DND-41 (cell line): ENCODE results near the gene TYMP.

Experiments used
- ATAC-seq: fragments of 200-7000 bp; cut with Tn5 transposase; 3 replicates; pipeline ENCODE4 v1.9.1; 2021; ENCODE audit warnings: low read depth; ENCODE audit not compliant: insufficient read depth
- DNase-seq: peaks from one replicate; pipeline ENCODE4 v3.0.0-alpha.2; 2020
- H2AFZ ChIP-seq: 2 replicates; pipeline ENCODE4 v1.6.0; 2012; ENCODE audit warnings: low read depth, low read length
- H3K27ac ChIP-seq: 2 replicates; pipeline ENCODE4 v1.5.1; 2012; ENCODE audit warnings: low read length, inconsistent platforms
- H3K27me3 ChIP-seq: fragments of 200-600 bp; sonication (generic); 2 replicates; pipeline ENCODE4 v1.6.0; 2012; ENCODE audit warnings: low read length, mild to moderate bottlenecking, inconsistent platforms; ENCODE audit not compliant: insufficient read depth, poor library complexity
- H3K36me3 ChIP-seq: 2 replicates; pipeline ENCODE4 v1.5.1; 2012; ENCODE audit warnings: low read length, inconsistent platforms; ENCODE audit not compliant: insufficient read depth
- H3K4me1 ChIP-seq: 2 replicates; pipeline ENCODE4 v1.5.1; 2012; ENCODE audit warnings: mild to moderate bottlenecking, low read length; ENCODE audit not compliant: insufficient read depth
- H3K4me2 ChIP-seq: 2 replicates; pipeline ENCODE4 v1.6.0; 2012; ENCODE audit warnings: mild to moderate bottlenecking, moderate library complexity, low read length, inconsistent platforms; ENCODE audit not compliant: insufficient read depth
- H3K4me3 ChIP-seq, 2 experiments: fragments of 200-600 bp in 1 of 2; shearing (Covaris generic) in 1 of 2; 2 replicates each; pipeline ENCODE4 v1.5.1; 2012 to 2016; ENCODE audit warnings: inconsistent platforms in 2 of 2, low read length in 2 of 2, mild to moderate bottlenecking in 2 of 2, low read depth in 1 of 2, moderate library complexity in 1 of 2
- H3K79me2 ChIP-seq: 2 replicates; pipeline ENCODE4 v1.6.0; 2012; ENCODE audit warnings: low read length, inconsistent platforms; ENCODE audit not compliant: insufficient read depth
- H3K9ac ChIP-seq: 2 replicates; pipeline ENCODE4 v1.6.0; 2012; ENCODE audit warnings: low read depth, mild to moderate bottlenecking, inconsistent platforms, low read length, moderate library complexity
- H3K9me3 ChIP-seq: 2 replicates; pipeline ENCODE4 v1.5.1; 2012; ENCODE audit warnings: low read length, moderate library complexity, mild to moderate bottlenecking, inconsistent platforms; ENCODE audit not compliant: insufficient read depth, severe bottlenecking
- H4K20me1 ChIP-seq: 2 replicates; pipeline ENCODE4 v1.6.0; 2012; ENCODE audit warnings: low read length; ENCODE audit not compliant: insufficient read depth
- CTCF ChIP-seq: IDR thresholded peaks from 2 replicates; pipeline ENCODE4 v1.5.1; 2012; ENCODE audit warnings: borderline replicate concordance, low read length, moderate library complexity, mild to moderate bottlenecking; ENCODE audit not compliant: poor library complexity, severe bottlenecking; ENCODE audit errors: extremely low read depth
- EZH2 ChIP-seq: IDR thresholded peaks from 3 replicates; pipeline ENCODE4 v1.6.1; 2012; ENCODE audit warnings: borderline replicate concordance, low read depth, mild to moderate bottlenecking, moderate library complexity, low read length, inconsistent platforms; ENCODE audit not compliant: severe bottlenecking

The TYMP gene

GRCh38 chr22:50571264-50572175 lies 41.7 kb upstream of the TYMP start:
- Histone ChIP-seq H3K36me3 (peaks cover 85% of the 10 kb centered on the region), H3K4me1 (no peaks in the 10 kb centered on the region), H2AFZ (no peak overlapping the region), H3K27me3 (no peaks in the 10 kb centered on the region), H3K4me2 (no peak overlapping the region), H3K27ac (no peak overlapping the region), H3K79me2 (no peaks in the 10 kb centered on the region), H4K20me1 (peaks cover 3% of the 10 kb centered on the region; the same call in 1 of the 2 replicates), H3K9me3 (no peaks in the 10 kb centered on the region), H3K9ac (no peak overlapping the region), H3K4me3 (no peak overlapping the region)
- no peak for TF ChIP-seq CTCF
- TF ChIP-seq EZH2: no peak
- ATAC-seq: no peak
- DNase-seq: no peak

GRCh38 chr22:50570861-50571260 lies 41.0 kb upstream of the TYMP start:
- H3K27me3 ChIP-seq: no peaks in the 10 kb centered on the region
- H3K4me3 ChIP-seq: no peak overlapping the region
- H3K27ac ChIP-seq: no peak overlapping the region
- no peak for ATAC-seq
- no peaks in the 10 kb centered on the region for H3K4me1 ChIP-seq
- no peaks in the 10 kb centered on the region; the same call in 1 of the 2 replicates for H4K20me1 ChIP-seq
- no peaks in the 10 kb centered on the region for H3K9me3 ChIP-seq
- H3K4me2 ChIP-seq: no peak overlapping the region
- no peak for DNase-seq
- H3K36me3 ChIP-seq: peaks cover 78% of the 10 kb centered on the region
- no peak overlapping the region for H2AFZ ChIP-seq
- H3K9ac ChIP-seq: no peak overlapping the region
- TF ChIP-seq CTCF: no peak
- TF ChIP-seq EZH2: no peak
- H3K79me2 ChIP-seq: no peaks in the 10 kb centered on the region

- no peak overlapping the region for H3K27ac ChIP-seq
- no peak for ATAC-seq
Measured at GRCh38 chr22:50569896-50570535, 40.2 kb upstream of the TYMP start.

More at GRCh38 chr22:50569896-50570535, 40.2 kb upstream of the TYMP start:
- DNase-seq: no peak
- TF ChIP-seq CTCF (no peak), EZH2 (no peak)
- Histone ChIP-seq H3K79me2 (no peaks in the 10 kb centered on the region), H3K27me3 (no peaks in the 10 kb centered on the region), H3K4me1 (no peaks in the 10 kb centered on the region), H4K20me1 (no peaks in the 10 kb centered on the region; the same call in 1 of the 2 replicates), H3K9me3 (no peaks in the 10 kb centered on the region), H3K9ac (no peak overlapping the region), H3K4me3 (no peak overlapping the region), H2AFZ (no peak overlapping the region), H3K36me3 (peaks cover 71% of the 10 kb centered on the region), H3K4me2 (no peak overlapping the region)
